Coronary artery (tissue), 2 donors: ENCODE results near the gene EMP2.
A peak's percentile ranks its signal among the peaks of the same experiment; 100 is the strongest.

ENCODE experiments used
- DNase-seq: peaks from one replicate; pipeline ENCODE4 v3.0.0-alpha.2; 2017; ENCODE audit warnings: low spot score
- H3K27ac ChIP-seq, 2 donors: fragments of 200-600 bp; sonication (generic); one replicate each; pipeline ENCODE4 v1.5.1; 2016 to 2019
- H3K4me3 ChIP-seq: fragments of 200-600 bp; sonication (generic); 2 replicates; pipeline ENCODE4 v1.5.1; 2016; ENCODE audit warnings: mild to moderate bottlenecking, moderate library complexity
- CTCF ChIP-seq: fragments of 200-600 bp; sonication (generic); IDR thresholded peaks from one replicate; pipeline ENCODE4 v1.5.1; 2019; ENCODE audit warnings: antibody characterized with exemption

EMP2 gene

GRCh38 chr16:10620120-10620519 lies 39.7 kb upstream of the EMP2 start:
- TF ChIP-seq CTCF = no peak
- no peak overlapping the region for H3K4me3 ChIP-seq
- no peak overlapping the region for H3K27ac ChIP-seq
- no peak for DNase-seq

GRCh38 chr16:10619271-10619849 lies 39.0 kb upstream of the EMP2 start:
- H3K27ac ChIP-seq = no peak overlapping the region
- no peak overlapping the region for H3K4me3 ChIP-seq
- TF ChIP-seq CTCF = no peak

GRCh38 chr16:10618710-10619209 lies 38.4 kb upstream of the EMP2 start:
- no peak for TF ChIP-seq CTCF
- H3K27ac ChIP-seq = no peak overlapping the region
- no peak overlapping the region for H3K4me3 ChIP-seq
- no peak for DNase-seq

More at GRCh38 chr16:10619271-10619849, 39.0 kb upstream of the EMP2 start:
- no peak for DNase-seq

- no peak overlapping the region for H3K27ac ChIP-seq
Observed at GRCh38 chr16:10617662-10618420, 37.4 kb upstream of the EMP2 start.

GRCh38 chr16:10616756-10617640 lies 36.6 kb upstream of the EMP2 start:
- H3K27ac ChIP-seq = peak overlapping the region in 1 of 2 donors; percentile 62
- no peak for TF ChIP-seq CTCF
- H3K4me3 ChIP-seq = peak overlapping the region; percentile 25
- no peak for DNase-seq

More at GRCh38 chr16:10617662-10618420, 37.4 kb upstream of the EMP2 start:
- DNase-seq = no peak
- no peak overlapping the region for H3K4me3 ChIP-seq
- TF ChIP-seq CTCF = no peak

GRCh38 chr16:10616419-10616755 lies 36.0 kb upstream of the EMP2 start:
- TF ChIP-seq CTCF = no peak

More at GRCh38 chr16:10616419-10616755, 36.0 kb upstream of the EMP2 start:
- peak overlapping the region in 1 of 2 donors; percentile 62 for H3K27ac ChIP-seq
- no peak for DNase-seq
- no peak overlapping the region for H3K4me3 ChIP-seq
